ENCODE data around the gene KCNA10. TPM values are rescaled to one million over a fixed set of nuclear protein-coding genes. Genes with fewer than 3 reads are reported as not detected.

Gene KCNA10
- total and polyA plus RNA-seq, 2 of the 13 experiments (the other 11 are each of a cell fraction or from before 2014, with no cell fraction given) = not detected

DNA sequence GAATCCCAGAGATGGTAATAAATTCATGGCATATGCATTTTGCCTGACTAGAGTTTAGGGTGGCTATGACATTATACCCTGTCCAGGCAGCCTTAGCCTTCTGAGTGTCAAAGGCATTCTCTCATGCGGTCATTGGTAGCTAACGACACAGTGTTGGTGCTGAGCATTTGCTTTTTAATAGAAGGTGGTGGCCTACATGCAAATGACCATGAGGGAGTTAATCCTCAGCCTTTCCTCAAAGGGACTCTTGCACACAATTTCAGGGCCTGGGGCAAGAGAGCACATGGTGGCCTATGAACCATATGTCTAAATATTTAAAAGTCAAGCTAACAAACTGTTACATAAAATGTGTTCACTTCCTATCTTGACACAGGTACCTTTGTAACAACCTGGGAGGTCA lies 30.9 kb upstream of the KCNA10 start:
- Histone ChIP-seq H3K9ac (ENCODE audit: insufficient read depth, low read depth, low read length) (no peak overlapping the region), H4K20me1 (ENCODE audit: insufficient read depth, low read length) (peaks cover 5% of the 10 kb centered on the region; the same call in 1 of the 2 replicates), H3K79me2 (ENCODE audit: insufficient read depth, low read length) (no peaks in the 10 kb centered on the region), H3K36me3 (replicated peaks in 1 of 2; ENCODE audit: control insufficient read depth in 1 of 2, insufficient read depth in 2 of 2, low read length in 2 of 2) (no peaks in the 10 kb centered on the region), H3K4me3 (replicated peaks in 1 of 3; ENCODE audit: insufficient read depth in 1 of 3, low read depth in 2 of 3, low read length in 3 of 3) (no peak overlapping the region), H3K27me3 (ENCODE audit: control insufficient read depth in 1 of 2, insufficient read depth in 2 of 2, low read length in 2 of 2) (peaks cover 0 to 8% of the 10 kb centered on the region in 2 experiments; a peak in 2 of 5 replicates), H2AFZ (ENCODE audit: low read length) (no peak overlapping the region), H3K4me1 (ENCODE audit: insufficient read depth, low read length) (no peaks in the 10 kb centered on the region), H3K4me2 (ENCODE audit: low read depth, low read length) (no peak overlapping the region), H3K9me3 (ENCODE audit: low read length) (no peaks in the 10 kb centered on the region), H3K27ac (ENCODE audit: extremely low read length, insufficient read depth, low read length) (no peak overlapping the region)
- ChIA-PET CTCF (ENCODE audit: low intra/inter-chr PET ratio, low total read pairs) (no interaction called here), POLR2A (no interaction called here)
- in situ Hi-C loops (cut with HindIII; ENCODE audit: extremely low pct_ligation_motif_present, low pct_unique_long_range_greater_than_20kb) (no loop called here), intact Hi-C loops (cut with micrococcal nuclease; ENCODE audit: unreplicated experiment) (loop anchor here (2.0 kb wide), 1 partner anchor 25 kb away; no protein-coding TSS in a partner anchor)
- FAIRE-seq = no peak
- WGBS (ENCODE audit: low lambda C conversion rate) = 0% methylated on average over 1 of the region's 2 CpGs
- DNase-seq (ENCODE audit: low spot score) = no peak
- TF ChIP-seq ZNF235 (CRISPR knock-in tag; IDR thresholded peaks at IDR 0.05; ENCODE audit: borderline replicate concordance) = no peak
- TF ChIP-seq ZNF460 (CRISPR knock-in tag; IDR thresholded peaks at IDR 0.05; ENCODE audit: borderline replicate concordance) = no peak
- TF ChIP-seq SRF (IDR thresholded peaks at IDR 0.05; ENCODE audit: low read depth, low read length) = no peak
- ATAC-seq = no peak
- BruUV-seq (replicated peaks) = no TSS peak

DNA sequence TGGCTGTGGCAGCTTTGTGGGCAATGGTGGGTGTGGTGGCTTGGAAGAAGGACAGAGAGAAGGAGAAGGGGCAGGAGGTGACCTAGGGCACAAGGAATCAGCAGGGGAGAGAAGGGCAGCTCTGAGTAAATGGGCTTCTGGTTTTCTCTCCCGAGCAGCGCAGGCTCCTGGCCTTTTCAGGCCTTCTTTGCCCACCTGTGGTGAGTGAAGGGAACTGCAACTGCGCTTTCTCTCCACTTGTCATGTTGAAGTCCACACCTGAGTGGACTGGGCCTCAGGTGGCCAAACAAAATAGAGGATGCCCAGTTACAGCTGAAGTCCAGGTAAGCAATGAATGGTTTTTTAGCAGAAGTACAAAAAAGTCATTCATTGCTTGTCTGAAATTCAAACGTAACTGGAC lies 29.4 kb upstream of the KCNA10 start:
- POLR2A ChIA-PET = no interaction called here
- BruUV-seq (replicated peaks) = no TSS peak

More for the DNA sequence above, 29.4 kb upstream of the KCNA10 start:
- no peak for FAIRE-seq
- no peak overlapping the region for H3K27ac ChIP-seq (ENCODE audit: extremely low read length, insufficient read depth, low read length)
- H3K9me3 ChIP-seq (ENCODE audit: low read length) = no peaks in the 10 kb centered on the region
- 9% methylated on average over 3 of the region's 4 CpGs for WGBS (ENCODE audit: low lambda C conversion rate)
- H3K4me2 ChIP-seq (ENCODE audit: low read depth, low read length) = no peak overlapping the region
- H3K79me2 ChIP-seq (ENCODE audit: insufficient read depth, low read length) = no peaks in the 10 kb centered on the region
- intact Hi-C loops (cut with micrococcal nuclease; ENCODE audit: unreplicated experiment) = loop anchor here (2.0 kb wide), 1 partner anchor 24 kb away; no protein-coding TSS in a partner anchor
- in situ Hi-C loops (cut with HindIII; ENCODE audit: extremely low pct_ligation_motif_present, low pct_unique_long_range_greater_than_20kb) = no loop called here
- no peaks in the 10 kb centered on the region for H3K36me3 ChIP-seq (replicated peaks in 1 of 2; ENCODE audit: control insufficient read depth in 1 of 2, insufficient read depth in 2 of 2, low read length in 2 of 2)
- no peak overlapping the region for H3K4me3 ChIP-seq (replicated peaks in 1 of 3; ENCODE audit: insufficient read depth in 1 of 3, low read depth in 2 of 3, low read length in 3 of 3)
- no peak overlapping the region for H2AFZ ChIP-seq (ENCODE audit: low read length)
- peak; percentile 41 for DNase-seq (ENCODE audit: low spot score)
- 0 out of 5 replicates have a peak, but pooled peaks cover 0 to 2% of the 10 kb centered on the region in 2 experiments for H3K27me3 ChIP-seq (ENCODE audit: control insufficient read depth in 1 of 2, insufficient read depth in 2 of 2, low read length in 2 of 2)
- CTCF ChIA-PET (ENCODE audit: low intra/inter-chr PET ratio, low total read pairs) = interaction anchor here (1.4 kb wide), 1 partner anchor 24 kb away, joined by 4 read pairs; no protein-coding TSS in a partner anchor
- H4K20me1 ChIP-seq (ENCODE audit: insufficient read depth, low read length) = 0 out of 2 replicates have a peak, but pooled peaks cover 3% of the 10 kb centered on the region
- no peaks in the 10 kb centered on the region for H3K4me1 ChIP-seq (ENCODE audit: insufficient read depth, low read length)
- TF ChIP-seq SMC3 (IDR thresholded peaks at IDR 0.05; ENCODE audit: low read length) = peak; percentile 35; the same call in 1 of the 2 replicates
- TF ChIP-seq, protein P1, sequence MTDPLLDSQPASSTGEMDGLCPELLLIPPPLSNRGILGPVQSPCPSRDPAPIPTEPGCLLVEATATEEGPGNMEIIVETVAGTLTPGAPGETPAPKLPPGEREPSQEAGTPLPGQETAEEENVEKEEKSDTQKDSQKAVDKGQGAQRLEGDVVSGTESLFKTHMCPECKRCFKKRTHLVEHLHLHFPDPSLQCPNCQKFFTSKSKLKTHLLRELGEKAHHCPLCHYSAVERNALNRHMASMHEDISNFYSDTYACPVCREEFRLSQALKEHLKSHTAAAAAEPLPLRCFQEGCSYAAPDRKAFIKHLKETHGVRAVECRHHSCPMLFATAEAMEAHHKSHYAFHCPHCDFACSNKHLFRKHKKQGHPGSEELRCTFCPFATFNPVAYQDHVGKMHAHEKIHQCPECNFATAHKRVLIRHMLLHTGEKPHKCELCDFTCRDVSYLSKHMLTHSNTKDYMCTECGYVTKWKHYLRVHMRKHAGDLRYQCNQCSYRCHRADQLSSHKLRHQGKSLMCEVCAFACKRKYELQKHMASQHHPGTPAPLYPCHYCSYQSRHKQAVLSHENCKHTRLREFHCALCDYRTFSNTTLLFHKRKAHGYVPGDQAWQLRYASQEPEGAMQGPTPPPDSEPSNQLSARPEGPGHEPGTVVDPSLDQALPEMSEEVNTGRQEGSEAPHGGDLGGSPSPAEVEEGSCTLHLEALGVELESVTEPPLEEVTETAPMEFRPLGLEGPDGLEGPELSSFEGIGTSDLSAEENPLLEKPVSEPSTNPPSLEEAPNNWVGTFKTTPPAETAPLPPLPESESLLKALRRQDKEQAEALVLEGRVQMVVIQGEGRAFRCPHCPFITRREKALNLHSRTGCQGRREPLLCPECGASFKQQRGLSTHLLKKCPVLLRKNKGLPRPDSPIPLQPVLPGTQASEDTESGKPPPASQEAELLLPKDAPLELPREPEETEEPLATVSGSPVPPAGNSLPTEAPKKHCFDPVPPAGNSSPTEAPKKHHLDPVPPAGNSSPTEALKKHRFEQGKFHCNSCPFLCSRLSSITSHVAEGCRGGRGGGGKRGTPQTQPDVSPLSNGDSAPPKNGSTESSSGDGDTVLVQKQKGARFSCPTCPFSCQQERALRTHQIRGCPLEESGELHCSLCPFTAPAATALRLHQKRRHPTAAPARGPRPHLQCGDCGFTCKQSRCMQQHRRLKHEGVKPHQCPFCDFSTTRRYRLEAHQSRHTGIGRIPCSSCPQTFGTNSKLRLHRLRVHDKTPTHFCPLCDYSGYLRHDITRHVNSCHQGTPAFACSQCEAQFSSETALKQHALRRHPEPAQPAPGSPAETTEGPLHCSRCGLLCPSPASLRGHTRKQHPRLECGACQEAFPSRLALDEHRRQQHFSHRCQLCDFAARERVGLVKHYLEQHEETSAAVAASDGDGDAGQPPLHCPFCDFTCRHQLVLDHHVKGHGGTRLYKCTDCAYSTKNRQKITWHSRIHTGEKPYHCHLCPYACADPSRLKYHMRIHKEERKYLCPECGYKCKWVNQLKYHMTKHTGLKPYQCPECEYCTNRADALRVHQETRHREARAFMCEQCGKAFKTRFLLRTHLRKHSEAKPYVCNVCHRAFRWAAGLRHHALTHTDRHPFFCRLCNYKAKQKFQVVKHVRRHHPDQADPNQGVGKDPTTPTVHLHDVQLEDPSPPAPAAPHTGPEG (CRISPR knock-in tag; IDR thresholded peaks at IDR 0.05) = no peak
- TF ChIP-seq, protein P2, sequence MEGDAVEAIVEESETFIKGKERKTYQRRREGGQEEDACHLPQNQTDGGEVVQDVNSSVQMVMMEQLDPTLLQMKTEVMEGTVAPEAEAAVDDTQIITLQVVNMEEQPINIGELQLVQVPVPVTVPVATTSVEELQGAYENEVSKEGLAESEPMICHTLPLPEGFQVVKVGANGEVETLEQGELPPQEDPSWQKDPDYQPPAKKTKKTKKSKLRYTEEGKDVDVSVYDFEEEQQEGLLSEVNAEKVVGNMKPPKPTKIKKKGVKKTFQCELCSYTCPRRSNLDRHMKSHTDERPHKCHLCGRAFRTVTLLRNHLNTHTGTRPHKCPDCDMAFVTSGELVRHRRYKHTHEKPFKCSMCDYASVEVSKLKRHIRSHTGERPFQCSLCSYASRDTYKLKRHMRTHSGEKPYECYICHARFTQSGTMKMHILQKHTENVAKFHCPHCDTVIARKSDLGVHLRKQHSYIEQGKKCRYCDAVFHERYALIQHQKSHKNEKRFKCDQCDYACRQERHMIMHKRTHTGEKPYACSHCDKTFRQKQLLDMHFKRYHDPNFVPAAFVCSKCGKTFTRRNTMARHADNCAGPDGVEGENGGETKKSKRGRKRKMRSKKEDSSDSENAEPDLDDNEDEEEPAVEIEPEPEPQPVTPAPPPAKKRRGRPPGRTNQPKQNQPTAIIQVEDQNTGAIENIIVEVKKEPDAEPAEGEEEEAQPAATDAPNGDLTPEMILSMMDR (CRISPR knock-in tag; IDR thresholded peaks at IDR 0.05) = peak; percentile 40
- no peak overlapping the region for H3K9ac ChIP-seq (ENCODE audit: insufficient read depth, low read depth, low read length)
- ATAC-seq = peak; percentile 98

All from HepG2 (cell line).